Measurements from ENCODE around the gene PRKAG2.
"Not testable (repeated sequence)": the region's sequence is repeated elsewhere in the genome, so short reads cannot be mapped to it uniquely, and the experiment has no call there.

The PRKAG2 gene

GRCh38 chr7:151581741-151582140, 295.2 kb downstream of the PRKAG2 start:
- no peak overlapping the region for H3K4me2 ChIP-seq (ENCODE audit: insufficient read depth, low read length, poor library complexity, severe bottlenecking)
- no peak overlapping the region for H4K8ac ChIP-seq (ENCODE audit: low read depth, low read length)
- H2BK15ac ChIP-seq (ENCODE audit: low read length), result no peak overlapping the region
- H2BK12ac ChIP-seq (ENCODE audit: low read length), result no peak overlapping the region
- no peak overlapping the region for H3K18ac ChIP-seq (ENCODE audit: low read length)
- no peak overlapping the region for H2BK5ac ChIP-seq (ENCODE audit: low read length)
- H3K14ac ChIP-seq (ENCODE audit: low read length), result no peak overlapping the region
- H3K27me3 ChIP-seq (ENCODE audit: control insufficient read depth in 3 of 3, insufficient read depth in 3 of 3, low read depth in 1 of 3, low read length in 3 of 3), result no peaks in the 10 kb centered on the region
- no peaks in the 10 kb centered on the region for H3K4me1 ChIP-seq (ENCODE audit: control insufficient read depth in 2 of 2, insufficient read depth in 1 of 2, low read depth in 1 of 2, low read length in 2 of 2)
- no peaks in the 10 kb centered on the region for H3K79me1 ChIP-seq (ENCODE audit: low read depth, low read length)
- no peak overlapping the region for H3K9ac ChIP-seq (ENCODE audit: low read depth, low read length, poor library complexity)
- H3K36me3 ChIP-seq (replicated peaks in 1 of 2; ENCODE audit: control insufficient read depth in 2 of 2, insufficient read depth in 2 of 2, low read length in 2 of 2), result peaks cover 0 to 2% of the 10 kb centered on the region in 2 donors
- H3K23ac ChIP-seq (ENCODE audit: low read depth, low read length, poor library complexity), result no peak overlapping the region
- no peak overlapping the region for H3K27ac ChIP-seq (replicated peaks; ENCODE audit: low read length)
- H2AFZ ChIP-seq (ENCODE audit: low read length), result no peak overlapping the region
- WGBS, 2 donors (ENCODE audit: extremely low coverage in 2 of 2, insufficient read length in 2 of 2, insufficient replicate concordance in 1 of 2), result no CpG with 5 or more reads among the region's 8 CpGs
- H3K4ac ChIP-seq (ENCODE audit: low read length), result no peak overlapping the region
- H3K4me3 ChIP-seq (ENCODE audit: low read length in 2 of 2), result no peak overlapping the region
- H4K91ac ChIP-seq (ENCODE audit: low read depth, low read length, poor library complexity), result no peak overlapping the region
- H2AK5ac ChIP-seq (ENCODE audit: low read depth, low read length), result no peak overlapping the region
- peaks cover 5 to 14% of the 10 kb centered on the region in 2 donors for H3K9me3 ChIP-seq (replicated peaks in 1 of 2; ENCODE audit: control insufficient read depth in 2 of 2, insufficient read depth in 1 of 2, low read depth in 1 of 2, low read length in 2 of 2)
- DNase-seq (ENCODE audit: low spot score), result no peak
- no peak overlapping the region for H2BK120ac ChIP-seq (ENCODE audit: low read depth, low read length)

DNA sequence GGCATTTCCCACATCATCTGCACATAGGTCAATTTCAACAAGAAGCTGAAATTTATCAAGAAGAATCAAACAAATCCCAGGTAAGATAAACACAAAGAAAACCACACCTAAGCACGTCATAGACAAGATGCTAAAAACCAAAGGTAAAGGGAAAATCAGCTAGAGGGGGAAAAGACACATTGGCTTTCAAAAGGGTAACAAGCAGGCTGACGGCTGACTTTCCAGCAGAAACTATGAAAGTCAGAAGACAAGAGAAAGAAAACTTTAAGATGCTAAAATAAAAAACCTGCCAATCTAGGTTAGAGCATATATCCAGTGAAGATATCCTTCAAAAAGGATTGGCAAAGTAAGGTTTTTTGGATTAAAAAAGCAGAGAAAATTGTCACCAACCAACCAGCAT, 297.3 kb downstream of the PRKAG2 start:
- no peak overlapping the region for H2BK15ac ChIP-seq (ENCODE audit: low read length)
- H3K27me3 ChIP-seq (ENCODE audit: control insufficient read depth in 3 of 3, insufficient read depth in 3 of 3, low read depth in 1 of 3, low read length in 3 of 3), result no peaks in the 10 kb centered on the region
- H3K9ac ChIP-seq (ENCODE audit: low read depth, low read length, poor library complexity), result no peak overlapping the region
- no peak overlapping the region for H3K4ac ChIP-seq (ENCODE audit: low read length)
- H3K4me1 ChIP-seq (ENCODE audit: control insufficient read depth in 2 of 2, insufficient read depth in 1 of 2, low read depth in 1 of 2, low read length in 2 of 2), result no peaks in the 10 kb centered on the region
- H3K4me2 ChIP-seq (ENCODE audit: insufficient read depth, low read length, poor library complexity, severe bottlenecking), result no peak overlapping the region
- H3K4me3 ChIP-seq (ENCODE audit: low read length in 2 of 2), result no peak overlapping the region
- H3K18ac ChIP-seq (ENCODE audit: low read length), result no peak overlapping the region
- peaks cover 0 to 2% of the 10 kb centered on the region in 2 donors for H3K36me3 ChIP-seq (replicated peaks in 1 of 2; ENCODE audit: control insufficient read depth in 2 of 2, insufficient read depth in 2 of 2, low read length in 2 of 2)
- no CpG with 5 or more reads among the region's 2 CpGs for WGBS, 2 donors (ENCODE audit: extremely low coverage in 2 of 2, insufficient read length in 2 of 2, insufficient replicate concordance in 1 of 2)
- no peak overlapping the region for H2AK5ac ChIP-seq (ENCODE audit: low read depth, low read length)
- H4K8ac ChIP-seq (ENCODE audit: low read depth, low read length), result no peak overlapping the region
- no peak overlapping the region for H3K14ac ChIP-seq (ENCODE audit: low read length)
- H2BK5ac ChIP-seq (ENCODE audit: low read length), result no peak overlapping the region
- H3K23ac ChIP-seq (ENCODE audit: low read depth, low read length, poor library complexity), result no peak overlapping the region
- H2BK12ac ChIP-seq (ENCODE audit: low read length), result no peak overlapping the region
- no peak overlapping the region for H2BK120ac ChIP-seq (ENCODE audit: low read depth, low read length)
- H3K9me3 ChIP-seq (replicated peaks in 1 of 2; ENCODE audit: control insufficient read depth in 2 of 2, insufficient read depth in 1 of 2, low read depth in 1 of 2, low read length in 2 of 2), result peaks cover 5 to 14% of the 10 kb centered on the region in 2 donors
- H3K79me1 ChIP-seq (ENCODE audit: low read depth, low read length), result no peaks in the 10 kb centered on the region
- no peak overlapping the region for H2AFZ ChIP-seq (ENCODE audit: low read length)
- no peak overlapping the region for H3K27ac ChIP-seq (replicated peaks; ENCODE audit: low read length)
- no peak overlapping the region for H4K91ac ChIP-seq (ENCODE audit: low read depth, low read length, poor library complexity)
- no peak for DNase-seq (ENCODE audit: low spot score)

DNA sequence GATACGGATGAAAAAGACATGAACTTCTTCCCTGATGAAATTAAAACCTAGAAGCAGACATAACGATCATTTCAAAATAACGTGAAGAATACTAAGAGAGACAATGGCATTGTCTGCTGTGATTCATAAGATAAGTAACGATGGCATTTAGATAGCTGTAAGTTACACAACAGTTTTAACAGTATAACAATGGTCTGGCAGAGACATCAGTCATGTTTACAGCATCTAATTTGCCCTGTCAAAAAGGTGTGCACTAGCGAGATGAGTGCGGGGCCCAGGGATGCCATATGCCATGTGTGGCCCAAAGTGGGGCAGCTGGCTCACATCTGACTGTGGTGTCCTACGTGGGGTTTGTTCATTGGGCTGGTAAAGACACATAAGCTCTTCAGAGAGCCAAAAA, 301.5 kb downstream of the PRKAG2 start:
- Histone ChIP-seq H2AK5ac (ENCODE audit: low read depth, low read length) (no peak overlapping the region), H2BK5ac (ENCODE audit: low read length) (no peak overlapping the region), H3K36me3 (replicated peaks in 1 of 2; ENCODE audit: control insufficient read depth in 2 of 2, insufficient read depth in 2 of 2, low read length in 2 of 2) (peaks cover 0 to 2% of the 10 kb centered on the region in 2 donors), H3K27ac (replicated peaks; ENCODE audit: low read length) (no peak overlapping the region), H3K27me3 (ENCODE audit: control insufficient read depth in 3 of 3, insufficient read depth in 3 of 3, low read depth in 1 of 3, low read length in 3 of 3) (no peaks in the 10 kb centered on the region), H3K14ac (ENCODE audit: low read length) (no peak overlapping the region), H3K18ac (ENCODE audit: low read length) (no peak overlapping the region), H2AFZ (ENCODE audit: low read length) (no peak overlapping the region), H2BK15ac (ENCODE audit: low read length) (no peak overlapping the region), H3K79me1 (ENCODE audit: low read depth, low read length) (no peaks in the 10 kb centered on the region), H3K9ac (ENCODE audit: low read depth, low read length, poor library complexity) (no peak overlapping the region), H3K4ac (ENCODE audit: low read length) (no peak overlapping the region), H2BK120ac (ENCODE audit: low read depth, low read length) (no peak overlapping the region), H4K8ac (ENCODE audit: low read depth, low read length) (no peak overlapping the region), H3K4me1 (ENCODE audit: control insufficient read depth in 2 of 2, insufficient read depth in 1 of 2, low read depth in 1 of 2, low read length in 2 of 2) (no peaks in the 10 kb centered on the region), H4K91ac (ENCODE audit: low read depth, low read length, poor library complexity) (no peak overlapping the region), H3K23ac (ENCODE audit: low read depth, low read length, poor library complexity) (no peak overlapping the region), H3K9me3 (replicated peaks in 1 of 2; ENCODE audit: control insufficient read depth in 2 of 2, insufficient read depth in 1 of 2, low read depth in 1 of 2, low read length in 2 of 2) (peaks cover 3 to 14% of the 10 kb centered on the region in 2 donors), H3K4me3 (ENCODE audit: low read length in 2 of 2) (no peak overlapping the region), H2BK12ac (ENCODE audit: low read length) (no peak overlapping the region), H3K4me2 (ENCODE audit: insufficient read depth, low read length, poor library complexity, severe bottlenecking) (no peak overlapping the region)
- no peak for DNase-seq (ENCODE audit: low spot score)
- no CpG with 5 or more reads among the region's 7 CpGs for WGBS, 2 donors (ENCODE audit: extremely low coverage in 2 of 2, insufficient read length in 2 of 2, insufficient replicate concordance in 1 of 2)

DNA sequence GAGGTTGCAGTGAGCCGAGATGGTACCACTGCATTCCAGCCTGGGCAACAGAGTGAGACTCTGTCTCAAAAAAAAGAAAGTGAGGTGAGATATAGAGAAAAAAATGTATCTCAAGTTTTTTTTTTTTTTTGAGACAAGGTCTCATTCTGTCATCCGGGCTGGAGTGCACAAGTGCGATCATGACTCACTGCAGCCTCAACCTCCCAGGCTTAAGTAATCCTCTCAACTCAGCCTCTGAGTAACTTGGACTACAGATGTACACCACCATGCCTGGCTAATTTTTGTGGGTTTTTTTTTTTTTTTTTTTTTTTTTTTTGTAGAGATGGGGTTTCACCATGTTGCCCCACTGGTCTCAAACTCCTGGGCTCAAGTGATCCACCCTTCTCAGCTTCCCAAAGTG, 303.9 kb downstream of the PRKAG2 start:
- not testable (repeated sequence) for DNase-seq (ENCODE audit: low spot score); H3K36me3 ChIP-seq (replicated peaks in 1 of 2; ENCODE audit: control insufficient read depth in 2 of 2, insufficient read depth in 2 of 2, low read length in 2 of 2); H3K9me3 ChIP-seq (replicated peaks in 1 of 2; ENCODE audit: control insufficient read depth in 2 of 2, insufficient read depth in 1 of 2, low read depth in 1 of 2, low read length in 2 of 2); H2BK5ac ChIP-seq (ENCODE audit: low read length); H2BK120ac ChIP-seq (ENCODE audit: low read depth, low read length); H2BK12ac ChIP-seq (ENCODE audit: low read length); H3K4me2 ChIP-seq (ENCODE audit: insufficient read depth, low read length, poor library complexity, severe bottlenecking); H3K27me3 ChIP-seq (ENCODE audit: control insufficient read depth in 3 of 3, insufficient read depth in 3 of 3, low read depth in 1 of 3, low read length in 3 of 3); H2BK15ac ChIP-seq (ENCODE audit: low read length); H4K8ac ChIP-seq (ENCODE audit: low read depth, low read length); H2AK5ac ChIP-seq (ENCODE audit: low read depth, low read length); H3K14ac ChIP-seq (ENCODE audit: low read length); H3K23ac ChIP-seq (ENCODE audit: low read depth, low read length, poor library complexity); H3K4me1 ChIP-seq (ENCODE audit: control insufficient read depth in 2 of 2, insufficient read depth in 1 of 2, low read depth in 1 of 2, low read length in 2 of 2); H2AFZ ChIP-seq (ENCODE audit: low read length); H4K91ac ChIP-seq (ENCODE audit: low read depth, low read length, poor library complexity); H3K79me1 ChIP-seq (ENCODE audit: low read depth, low read length); H3K18ac ChIP-seq (ENCODE audit: low read length); H3K27ac ChIP-seq (replicated peaks; ENCODE audit: low read length); H3K4me3 ChIP-seq (ENCODE audit: low read length in 2 of 2); H3K9ac ChIP-seq (ENCODE audit: low read depth, low read length, poor library complexity); H3K4ac ChIP-seq (ENCODE audit: low read length)
- WGBS, 2 donors (ENCODE audit: extremely low coverage in 2 of 2, insufficient read length in 2 of 2, insufficient replicate concordance in 1 of 2), result no CpG with 5 or more reads among the region's 3 CpGs
